Occipital lobe (tissue), 2 donors: ENCODE data around the gene TMEM176A. TPM values are rescaled to one million over a fixed set of nuclear protein-coding genes. Genes with fewer than 3 reads are reported as not detected.

Source experiments
- DNase-seq: peaks from one replicate; lab custom pipeline; 2025; lab: John Stamatoyannopoulos, UW
- total RNA-seq: library from RNA; depleted of rRNA; stranded (reverse); fragments of >200 nt; gene quantifications from one replicate; pipeline ENCODE4 v1.2.3, GENCODE V29; 2014

The TMEM176A gene
- total RNA-seq, 1 donor from 2014 or later: 0.47 TPM

GRCh38 chr7:150846291-150847115 lies 45.9 kb downstream of the TMEM176A start:
- no peak for DNase-seq

GRCh38 chr7:150847536-150847935 lies 47.0 kb downstream of the TMEM176A start:
- no peak for DNase-seq

- DNase-seq: no peak
Measured at GRCh38 chr7:150848111-150848510, 47.5 kb downstream of the TMEM176A start.

GRCh38 chr7:150848561-150849115 lies 48.1 kb downstream of the TMEM176A start:
- DNase-seq: no peak

- no peak for DNase-seq
Measured at GRCh38 chr7:150849204-150849775, 48.7 kb downstream of the TMEM176A start.

GRCh38 chr7:150850273-150850672 lies 49.7 kb downstream of the TMEM176A start:
- DNase-seq: no peak

GRCh38 chr7:150851492-150852370 lies 51.2 kb downstream of the TMEM176A start:
- no peak for DNase-seq

- DNase-seq: no peak
Measured at GRCh38 chr7:150852371-150852905, 51.9 kb downstream of the TMEM176A start, which contains the start of gene AOC1. AOC1 (plus strand) TSS chr7:150852517; CDS start chr7:150856471, 3,954 bp downstream.

- no peak for DNase-seq
Measured at GRCh38 chr7:150854066-150855000, 53.8 kb downstream of the TMEM176A start.

Other genes starting within 250 kb of the TMEM176A start
- gene GIMAP4, start 233.4 kb upstream of the TMEM176A start, total RNA-seq: 11.4 TPM
- gene GIMAP6, start 168.4 kb upstream of the TMEM176A start, total RNA-seq: 5.5 TPM
- gene GIMAP2, start 115.1 kb upstream of the TMEM176A start, total RNA-seq: 4.4 TPM
- gene GIMAP1, start 84.2 kb upstream of the TMEM176A start, total RNA-seq: 0.94 TPM
- 3.7 TPM for gene GIMAP5, start 63.4 kb upstream of the TMEM176A start, total RNA-seq
- gene TMEM176B, start 405 bp upstream of the TMEM176A start, total RNA-seq: 2.3 TPM
- not detected for gene AOC1, start 51.7 kb downstream of the TMEM176A start, total RNA-seq
- 8.0 TPM for gene KCNH2, start 177.6 kb downstream of the TMEM176A start, total RNA-seq
- gene NOS3, start 190.2 kb downstream of the TMEM176A start, total RNA-seq: 0.78 TPM
- 1.9 TPM for gene ATG9B, start 223.7 kb downstream of the TMEM176A start, total RNA-seq
- 24.3 TPM for gene ABCB8, start 227.7 kb downstream of the TMEM176A start, total RNA-seq
- 0.62 TPM for gene ASIC3, start 247.8 kb downstream of the TMEM176A start, total RNA-seq